IMR-90 (cell line): ENCODE measurements around the gene CXCL8.

Experiments
- CEBPB ChIP-seq: IDR thresholded peaks from 2 replicates; pipeline ENCODE4 v1.6.1; 2012; ENCODE audit warnings: low read depth, low read length, improper control_type of control experiment
- CHD1 ChIP-seq: IDR thresholded peaks from 2 replicates; pipeline ENCODE4 v1.6.1; 2012; ENCODE audit warnings: low read depth, low read length, improper control_type of control experiment
- CTCF ChIP-seq: conservative IDR thresholded peaks from 2 replicates; pipeline ENCODE4 v1.5.1; 2012; ENCODE audit warnings: mild to moderate bottlenecking, low read depth, low read length, improper control_type of control experiment
- MAFK ChIP-seq: IDR thresholded peaks from 2 replicates; pipeline ENCODE4 v1.6.1; 2012; ENCODE audit warnings: low read depth, low read length, improper control_type of control experiment
- MAZ ChIP-seq: IDR thresholded peaks from 2 replicates; pipeline ENCODE4 v1.6.1; 2012; ENCODE audit warnings: low read depth, mild to moderate bottlenecking, low read length, improper control_type of control experiment, moderate library complexity, borderline replicate concordance
- MXI1 ChIP-seq: IDR thresholded peaks from 2 replicates; pipeline ENCODE4 v1.6.1; 2012; ENCODE audit warnings: low read depth, mild to moderate bottlenecking, low read length, moderate library complexity, borderline replicate concordance
- NFE2L2 ChIP-seq: fragments of 150-350 bp; IDR thresholded peaks from 2 replicates; pipeline ENCODE4 v1.6.1; 2016; ENCODE audit warnings: low read depth, mild to moderate bottlenecking, low read length
- POLR2A ChIP-seq: IDR thresholded peaks from 2 replicates; pipeline ENCODE4 v1.6.1; 2012; ENCODE audit warnings: mild to moderate bottlenecking, low read depth, low read length
- RAD21 ChIP-seq: IDR thresholded peaks from 2 replicates; pipeline ENCODE4 v1.6.1; 2012; ENCODE audit warnings: low read length, improper control_type of control experiment
- RCOR1 ChIP-seq: IDR thresholded peaks from 2 replicates; pipeline ENCODE4 v1.6.1; 2012; ENCODE audit warnings: mild to moderate bottlenecking, low read length, improper control_type of control experiment; ENCODE audit not compliant: insufficient replicate concordance
- RFX5 ChIP-seq: IDR thresholded peaks from 2 replicates; pipeline ENCODE4 v1.8.0; 2012; ENCODE audit warnings: low read depth, mild to moderate bottlenecking, low read length, moderate library complexity
- SMC3 ChIP-seq: fragments of 150-350 bp; IDR thresholded peaks from 2 replicates; pipeline ENCODE4 v1.6.1; 2016; ENCODE audit warnings: low read depth, mild to moderate bottlenecking, antibody characterized with exemption, low read length, moderate library complexity
- USF2 ChIP-seq: fragments of 150-350 bp; IDR thresholded peaks from 2 replicates; pipeline ENCODE4 v1.6.1; 2017; ENCODE audit warnings: mild to moderate bottlenecking, antibody characterized with exemption, low read length, low read depth

DNA sequence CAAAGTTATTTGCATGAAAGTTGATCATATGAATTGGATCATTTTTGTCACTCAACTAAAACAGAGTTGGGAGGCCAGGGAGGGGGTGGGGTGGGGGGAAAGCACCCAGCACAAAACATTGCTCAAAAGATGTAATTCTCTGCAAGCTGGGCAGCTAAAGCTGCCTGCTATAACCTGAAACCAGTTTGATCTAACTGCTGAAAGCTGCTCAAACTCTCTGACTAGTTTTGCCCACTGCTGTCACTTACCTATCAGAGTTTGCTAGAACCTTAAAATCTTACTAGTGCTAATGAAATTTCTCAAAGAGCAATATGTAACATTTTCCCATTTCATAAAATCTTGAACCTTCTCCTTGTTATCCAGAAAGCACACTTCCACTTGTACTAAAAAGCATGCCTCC lies 10.4 kb downstream of the CXCL8 start:
- TF ChIP-seq POLR2A (no peak), MAFK (no peak), CTCF (no peak), RAD21 (no peak), MXI1 (no peak), USF2 (no peak), CHD1 (no peak), MAZ (no peak), RCOR1 (no peak), RFX5 (no peak), CEBPB (no peak), SMC3 (no peak), NFE2L2 (no peak)
